GM21825 (cell line): Measurements from ENCODE around the gene DCAF4.
"Not testable (repeated sequence)": the region's sequence is repeated elsewhere in the genome, so short reads cannot be mapped to it uniquely, and the experiment has no call there.

Source experiments
- ATAC-seq: cut with Tn5 transposase; IDR thresholded peaks from one replicate; pipeline ENCODE4 v1.9.1; 2021; ENCODE audit warnings: mild to moderate bottlenecking, moderate library complexity; ENCODE audit not compliant: unreplicated experiment

Gene DCAF4

GRCh38 chr14:72929316-72930080 is 3.2 kb downstream of the DCAF4 start:
- no peak for ATAC-seq

DNA sequence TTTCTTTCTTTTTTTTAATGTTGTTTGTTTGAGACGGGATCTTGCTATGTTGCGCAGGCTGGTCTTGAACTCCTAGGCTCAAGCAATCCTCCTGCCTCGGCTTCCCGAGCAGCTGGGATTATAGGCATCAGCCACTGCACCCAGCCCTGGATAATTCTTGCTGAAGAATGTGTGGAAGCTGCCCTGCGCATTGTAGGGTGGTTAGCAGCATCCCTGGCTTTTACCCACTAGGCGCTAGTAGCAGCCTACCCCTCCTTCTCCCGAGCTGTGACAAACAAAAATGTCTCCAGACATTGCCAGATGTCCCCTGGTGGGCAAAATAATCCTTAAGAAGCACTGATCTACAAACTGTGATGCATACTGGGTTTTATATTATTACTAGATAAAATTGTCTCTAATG is 6.6 kb downstream of the DCAF4 start:
- no peak for ATAC-seq

- ATAC-seq, result no peak
Measured at GRCh38 chr14:72939630-72940029, 13.4 kb downstream of the DCAF4 start.

GRCh38 chr14:72941286-72941985 is 15.2 kb downstream of the DCAF4 start:
- ATAC-seq, result no peak

DNA sequence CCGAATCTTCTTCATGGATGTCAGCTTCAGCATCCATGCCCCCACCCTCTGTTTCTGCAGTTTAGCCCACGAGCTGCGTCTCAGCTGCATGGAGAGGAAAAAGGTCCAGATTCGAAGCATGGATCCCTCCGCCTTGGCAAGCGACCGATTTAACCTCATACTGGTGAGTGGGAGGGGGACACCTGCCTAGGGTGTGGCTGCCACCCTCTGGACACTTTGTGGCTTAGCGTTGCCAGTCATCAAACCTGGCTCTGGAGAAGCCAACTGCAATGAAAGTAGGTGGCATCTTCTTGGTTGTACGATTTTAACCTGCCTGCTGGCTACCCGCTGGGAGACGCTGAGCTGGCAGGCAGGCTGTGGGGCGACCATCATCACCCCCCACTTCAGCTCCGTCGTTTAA is 16.7 kb downstream of the DCAF4 start:
- ATAC-seq, result no peak

- ATAC-seq, result no peak
Measured at GRCh38 chr14:72943876-72944430, 17.7 kb downstream of the DCAF4 start.

- no peak for ATAC-seq
Measured at GRCh38 chr14:72945356-72946027, 19.2 kb downstream of the DCAF4 start.

DNA sequence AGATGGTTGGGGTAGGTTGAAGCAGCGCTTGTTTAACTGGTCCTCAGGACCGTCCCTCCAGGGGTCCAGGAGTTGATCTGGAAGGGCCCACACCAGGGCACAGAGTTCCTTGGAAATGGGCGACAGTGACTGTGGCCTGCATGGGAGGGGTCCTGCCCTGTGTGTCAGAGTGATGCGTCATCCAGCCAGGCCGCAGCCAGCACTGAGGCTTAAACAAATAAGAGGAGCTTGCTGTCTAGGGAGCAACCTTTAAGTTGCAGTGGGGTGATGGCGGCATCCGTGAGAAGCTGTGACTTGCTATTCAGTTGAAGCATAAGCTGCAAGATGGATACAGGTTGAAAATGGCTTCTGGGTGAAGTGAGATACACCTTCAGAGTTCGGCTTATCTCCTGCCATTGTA is 20.2 kb downstream of the DCAF4 start:
- ATAC-seq, result no peak

DNA sequence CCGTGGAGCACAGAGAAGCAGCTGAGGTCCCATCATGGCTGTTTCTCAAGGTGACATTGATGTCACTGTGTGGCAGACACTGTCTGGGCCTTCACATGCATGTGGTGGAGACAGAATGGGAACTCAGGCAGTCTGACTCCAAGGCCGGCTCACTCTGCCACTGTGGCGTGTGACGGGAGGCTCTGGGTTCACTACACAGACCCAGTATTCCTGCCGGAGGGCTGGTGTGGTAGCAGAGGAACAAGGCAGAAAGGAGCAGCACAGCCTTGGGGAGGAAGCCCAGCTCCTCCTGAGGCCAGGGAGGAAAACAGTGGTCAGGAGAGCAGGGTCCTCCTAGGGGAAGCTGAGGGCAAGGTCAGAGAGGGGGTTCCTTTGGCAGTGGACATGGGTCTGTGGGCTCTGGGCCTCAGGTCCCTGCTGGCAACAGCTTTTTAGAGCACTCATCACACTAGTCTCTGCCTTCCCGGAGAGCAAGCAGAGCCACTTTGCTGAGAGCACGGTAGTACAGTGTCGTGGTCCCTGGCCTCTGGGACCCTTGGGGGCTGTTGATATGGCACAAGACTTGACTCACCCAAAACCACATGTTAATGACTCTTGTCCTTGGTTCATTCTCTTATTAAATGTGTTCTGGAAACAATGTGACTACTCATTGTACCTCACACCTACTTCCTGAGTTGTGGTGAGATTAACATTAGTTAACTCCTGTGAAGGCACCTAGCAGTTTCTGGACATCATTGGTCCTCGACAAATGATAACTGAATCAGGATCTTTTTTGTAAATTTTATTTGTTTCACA is 21.3 kb downstream of the DCAF4 start:
- no peak for ATAC-seq

DNA sequence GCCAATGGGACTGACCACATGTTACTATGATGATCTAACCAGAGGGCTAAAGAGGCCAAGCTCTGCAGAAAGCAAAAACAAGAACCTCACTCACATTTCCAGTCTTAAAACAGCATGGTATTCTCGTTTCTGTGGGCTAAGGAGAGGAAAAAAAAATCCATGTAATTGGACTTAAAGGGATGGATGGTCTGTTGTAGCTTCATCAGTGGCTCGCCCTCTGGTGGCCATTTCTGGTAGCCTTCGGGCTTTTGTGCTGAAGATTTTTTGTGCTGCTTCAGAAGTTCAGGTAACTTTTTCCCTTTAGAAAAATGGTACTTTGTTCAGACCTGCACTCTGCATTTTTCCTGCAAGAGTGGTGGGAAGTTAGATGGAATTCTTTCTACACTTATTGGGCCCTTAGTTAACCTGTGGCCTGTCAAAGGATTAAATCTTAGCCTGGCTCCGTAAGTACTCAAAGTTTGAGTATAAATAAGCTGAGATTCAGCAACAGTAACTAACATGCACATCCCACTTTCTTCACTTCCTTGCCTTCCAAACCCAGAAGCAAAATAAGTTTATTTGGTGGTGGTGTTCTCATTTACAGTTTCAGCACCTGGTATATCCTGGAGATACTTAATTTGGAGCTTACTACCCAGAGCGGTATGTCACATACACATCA is 22.3 kb downstream of the DCAF4 start:
- ATAC-seq, result no peak

DNA sequence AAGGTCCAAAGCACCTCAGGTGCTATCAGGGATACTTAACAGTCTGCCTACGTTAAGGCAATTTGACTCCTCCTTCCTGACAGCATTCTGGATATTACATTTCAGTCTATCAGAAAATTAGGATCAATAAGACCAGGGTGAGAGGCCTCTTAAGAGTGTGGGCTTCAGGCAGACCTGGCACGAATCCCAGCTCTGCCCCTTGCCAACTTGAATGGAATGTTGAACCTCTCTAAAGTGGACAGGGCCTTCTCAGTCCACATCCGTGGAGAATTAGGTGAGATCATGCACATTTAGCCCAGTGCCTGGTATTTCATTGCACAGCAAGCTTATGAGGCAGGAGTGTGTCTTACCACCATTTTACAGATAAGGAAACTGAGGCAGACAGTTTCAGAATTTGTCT is 25.9 kb downstream of the DCAF4 start:
- ATAC-seq, result no peak

- ATAC-seq, result not testable (repeated sequence)
Measured at GRCh38 chr14:72956741-72957140, 30.5 kb downstream of the DCAF4 start.

GRCh38 chr14:72957213-72957612 is 30.9 kb downstream of the DCAF4 start:
- ATAC-seq, result no peak

DNA sequence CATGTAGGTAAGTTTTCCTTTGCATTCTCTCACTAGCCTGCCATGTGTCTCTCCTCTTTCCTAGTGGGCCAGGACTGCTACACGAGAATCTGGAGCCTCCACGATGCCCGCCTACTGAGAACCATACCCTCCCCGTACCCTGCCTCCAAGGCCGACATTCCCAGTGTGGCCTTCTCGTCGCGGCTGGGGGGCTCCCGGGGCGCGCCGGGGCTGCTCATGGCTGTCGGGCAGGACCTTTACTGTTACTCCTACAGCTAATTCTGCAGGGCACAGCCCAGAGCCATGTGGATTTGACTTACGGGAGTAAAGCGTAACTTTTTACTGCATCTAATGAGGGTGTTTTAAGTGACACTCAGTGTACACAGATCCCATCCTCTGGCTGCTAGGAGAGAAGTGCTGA is 32.3 kb downstream of the DCAF4 start:
- no peak for ATAC-seq

DNA sequence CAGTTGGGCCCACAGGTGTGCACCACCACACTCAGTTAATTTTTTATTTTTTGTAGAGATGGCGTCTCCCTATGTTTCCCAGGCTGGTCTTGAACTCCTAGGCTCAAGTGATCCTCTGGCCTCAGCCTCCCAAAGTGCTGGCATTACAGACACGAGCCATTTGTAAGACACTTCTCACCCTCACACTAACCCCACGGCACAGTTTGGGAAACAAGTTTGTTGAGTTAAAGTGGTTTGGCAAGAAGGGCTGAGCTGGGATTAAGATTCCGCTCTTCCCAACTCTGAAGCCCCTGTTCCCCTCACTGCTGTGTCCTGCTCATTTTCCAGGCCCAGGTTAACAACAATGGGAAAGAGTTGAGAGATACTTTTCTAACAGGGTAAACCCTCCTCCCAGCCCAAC is 34.8 kb downstream of the DCAF4 start:
- not testable (repeated sequence) for ATAC-seq

- ATAC-seq, result no peak
Measured at GRCh38 chr14:72961579-72962335, 35.5 kb downstream of the DCAF4 start.

GRCh38 chr14:72962336-72962754 is 36.1 kb downstream of the DCAF4 start:
- ATAC-seq, result not testable (repeated sequence)

GRCh38 chr14:72962829-72963312 is 36.6 kb downstream of the DCAF4 start:
- no peak for ATAC-seq

- no peak for ATAC-seq
Measured at GRCh38 chr14:72965249-72965648, 39.0 kb downstream of the DCAF4 start.
